IPS-18c (cell line): ENCODE data around the gene C16orf86.
"Not testable (repeated sequence)": the region's sequence is repeated elsewhere in the genome, so short reads cannot be mapped to it uniquely, and the experiment has no call there.

Experiments used
- H3K4me3 ChIP-seq: 2 replicates; pipeline ENCODE4 v1.7.0; 2013; ENCODE audit warnings: low read depth, mild to moderate bottlenecking, low read length, moderate library complexity; ENCODE audit not compliant: insufficient read depth
- H3K9me3 ChIP-seq: one replicate; pipeline ENCODE4 v1.6.1; 2013; ENCODE audit warnings: mild to moderate bottlenecking, low read length, moderate library complexity; ENCODE audit not compliant: control insufficient read depth, insufficient read depth

Gene C16orf86

GRCh38 chr16:67675579-67675935 is 8.9 kb downstream of the C16orf86 start:
- Histone ChIP-seq H3K9me3 (peaks cover 2% of the 10 kb centered on the region), H3K4me3 (no peak overlapping the region)

GRCh38 chr16:67675999-67676398 is 9.4 kb downstream of the C16orf86 start:
- H3K9me3 ChIP-seq = peaks cover 2% of the 10 kb centered on the region
- no peak overlapping the region for H3K4me3 ChIP-seq

GRCh38 chr16:67676516-67676915 is 9.9 kb downstream of the C16orf86 start:
- H3K9me3 ChIP-seq = peaks cover 2% of the 10 kb centered on the region
- H3K4me3 ChIP-seq = no peak overlapping the region

GRCh38 chr16:67676939-67677338 is 10.3 kb downstream of the C16orf86 start:
- Histone ChIP-seq H3K9me3 (peaks cover 2% of the 10 kb centered on the region), H3K4me3 (no peak overlapping the region)

- Histone ChIP-seq H3K4me3 (no peak overlapping the region), H3K9me3 (peaks cover 2% of the 10 kb centered on the region)
Measured at GRCh38 chr16:67677712-67678111, 11.1 kb downstream of the C16orf86 start.

- H3K4me3 ChIP-seq = no peak overlapping the region
- peaks cover 2% of the 10 kb centered on the region for H3K9me3 ChIP-seq
Measured at GRCh38 chr16:67678354-67679023, 11.9 kb downstream of the C16orf86 start.

GRCh38 chr16:67679935-67680897 is 13.6 kb downstream of the C16orf86 start:
- Histone ChIP-seq H3K4me3 (no peak overlapping the region), H3K9me3 (peaks cover 2% of the 10 kb centered on the region)

- Histone ChIP-seq H3K4me3 (no peak overlapping the region), H3K9me3 (no peaks in the 10 kb centered on the region)
Measured at GRCh38 chr16:67683767-67684166, 17.2 kb downstream of the C16orf86 start.

GRCh38 chr16:67685388-67686112 is 18.9 kb downstream of the C16orf86 start:
- no peaks in the 10 kb centered on the region for H3K9me3 ChIP-seq
- no peak overlapping the region for H3K4me3 ChIP-seq

- not testable (repeated sequence) for H3K4me3 ChIP-seq
Measured at GRCh38 chr16:67693517-67694285, 27.1 kb downstream of the C16orf86 start.

GRCh38 chr16:67694611-67695010 is 28.0 kb downstream of the C16orf86 start:
- Histone ChIP-seq H3K9me3 (no peaks in the 10 kb centered on the region), H3K4me3 (no peak overlapping the region)

More at GRCh38 chr16:67693517-67694285, 27.1 kb downstream of the C16orf86 start:
- H3K9me3 ChIP-seq = not testable (repeated sequence)

- Histone ChIP-seq H3K9me3 (no peaks in the 10 kb centered on the region), H3K4me3 (no peak overlapping the region)
Measured at GRCh38 chr16:67697422-67698185, 31.0 kb downstream of the C16orf86 start.

- Histone ChIP-seq H3K9me3 (no peaks in the 10 kb centered on the region), H3K4me3 (no peak overlapping the region)
Measured at GRCh38 chr16:67699265-67699664, 32.7 kb downstream of the C16orf86 start.

GRCh38 chr16:67701420-67701819 is 34.8 kb downstream of the C16orf86 start:
- no peaks in the 10 kb centered on the region for H3K9me3 ChIP-seq
- H3K4me3 ChIP-seq = no peak overlapping the region

GRCh38 chr16:67702130-67702529 is 35.5 kb downstream of the C16orf86 start:
- Histone ChIP-seq H3K9me3 (no peaks in the 10 kb centered on the region), H3K4me3 (no peak overlapping the region)

- H3K9me3 ChIP-seq = no peaks in the 10 kb centered on the region
- no peak overlapping the region for H3K4me3 ChIP-seq
Measured at GRCh38 chr16:67703626-67704025, 37.0 kb downstream of the C16orf86 start.
